ENCODE data around the gene MED9.
"Not testable (repeated sequence)": the region's sequence is repeated elsewhere in the genome, so short reads cannot be mapped to it uniquely, and the experiment has no call there.

Gene MED9

DNA sequence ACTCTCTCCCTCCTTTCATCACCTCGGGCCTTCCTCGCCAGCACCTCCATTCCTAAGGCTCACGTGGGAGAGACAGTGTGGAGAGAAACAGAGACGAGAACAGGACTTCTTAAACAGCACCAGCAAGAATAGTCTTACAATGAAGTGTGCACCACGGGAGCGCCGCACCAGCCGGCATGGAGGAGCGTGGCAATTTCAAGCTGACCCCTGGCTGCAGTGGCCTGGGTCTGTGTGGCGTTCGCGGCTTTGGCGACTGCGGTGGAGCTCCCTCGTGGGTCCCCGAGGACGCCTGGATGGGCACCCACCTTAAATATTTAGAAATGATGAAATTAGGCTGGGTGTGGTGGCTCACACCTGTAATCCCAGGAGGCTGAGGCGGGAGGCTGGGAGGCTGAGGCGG lies 20.5 kb upstream of the MED9 start:
- DNase-seq, result no peak

DNA sequence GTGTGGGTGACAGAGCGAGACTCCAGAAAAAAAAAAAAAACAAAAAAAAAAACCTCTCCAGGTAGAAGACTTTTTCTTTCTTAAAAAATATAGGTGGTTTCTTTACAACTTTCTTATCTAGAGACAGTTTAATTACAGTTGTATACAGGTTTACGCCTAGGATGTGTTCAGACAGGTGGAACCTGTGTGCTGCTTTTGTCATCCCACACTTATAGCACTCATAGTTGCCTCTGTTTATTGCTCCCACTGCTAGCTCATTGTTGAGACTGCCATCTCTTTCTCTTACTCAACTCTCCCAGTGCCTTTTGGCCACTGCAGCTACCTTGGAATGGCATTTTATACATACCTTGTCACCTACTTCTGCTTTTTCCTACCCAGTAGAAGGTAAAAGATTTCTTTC lies 19.1 kb upstream of the MED9 start:
- DNase-seq, result no peak

DNA sequence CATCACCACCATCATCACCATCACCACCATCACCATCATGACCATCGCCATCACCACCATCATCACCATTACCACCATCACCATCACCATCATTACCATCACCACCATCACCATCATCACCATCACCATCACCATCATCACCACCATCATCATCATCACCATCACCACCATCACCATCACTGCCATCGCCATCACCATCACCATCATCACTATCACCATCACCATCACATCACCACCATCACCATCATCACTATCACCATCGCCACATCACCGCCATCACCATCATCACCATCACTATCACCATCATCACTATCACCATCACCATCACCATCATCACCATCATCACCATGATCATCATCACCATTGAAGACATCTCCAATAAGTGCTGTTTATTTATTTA lies 16.8 kb upstream of the MED9 start:
- DNase-seq, result no peak

DNA sequence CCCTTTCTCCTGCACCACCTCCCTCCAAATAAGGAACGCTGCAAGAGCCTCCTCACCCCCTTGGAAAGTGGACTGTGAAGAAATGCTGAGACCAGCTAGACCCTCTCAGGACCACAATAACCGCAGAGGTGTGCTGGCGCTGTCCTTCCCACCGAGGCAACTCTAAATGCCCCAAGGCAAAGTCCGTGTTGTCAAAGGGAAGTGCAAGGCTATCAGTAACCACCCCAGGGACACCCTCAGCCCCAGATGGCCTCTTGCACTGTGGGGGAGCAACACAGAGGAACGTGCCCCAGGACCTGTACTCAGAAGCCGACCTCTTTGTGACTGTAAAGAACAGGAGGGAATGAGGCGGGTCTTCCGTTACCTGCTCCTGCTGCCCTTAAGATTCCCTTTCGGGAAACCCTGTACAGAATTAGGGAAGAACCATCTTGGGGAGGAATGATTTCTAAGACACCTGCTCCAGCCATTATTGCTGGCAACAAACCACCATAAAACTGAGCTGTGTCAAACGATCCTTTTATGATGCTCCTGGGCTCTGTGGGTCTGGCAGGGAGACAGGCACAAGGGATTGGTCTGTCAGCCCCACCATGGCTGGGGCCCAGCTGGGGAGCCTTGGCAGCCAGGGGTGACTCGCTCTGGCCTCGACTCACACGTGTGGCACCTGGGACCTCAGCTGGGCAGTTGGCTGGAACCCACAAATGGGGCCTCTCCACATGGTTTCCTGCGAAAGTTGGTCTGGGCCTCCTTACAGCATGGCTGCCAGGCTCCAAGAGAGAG lies 14.6 kb upstream of the MED9 start:
- no peak for DNase-seq

DNA sequence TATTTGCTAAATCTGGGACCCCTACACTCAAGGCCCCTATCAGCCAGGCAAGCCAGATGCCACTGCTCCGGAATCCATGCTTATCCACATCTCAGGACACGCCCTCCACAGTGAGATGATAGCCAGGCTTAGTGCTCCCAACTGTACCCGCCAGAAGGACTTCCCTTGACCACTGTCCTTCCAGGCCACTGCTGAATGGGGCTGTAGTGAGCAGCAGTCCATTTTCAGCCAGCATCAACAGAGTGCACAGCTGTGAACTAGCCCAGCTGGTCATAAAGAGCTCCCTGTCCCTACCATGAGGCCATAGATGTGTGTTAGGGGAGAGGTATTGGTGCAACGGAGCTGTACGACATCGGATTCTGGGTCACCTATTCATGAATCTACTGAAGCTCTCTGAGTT lies 13.0 kb upstream of the MED9 start:
- no peak for DNase-seq

DNA sequence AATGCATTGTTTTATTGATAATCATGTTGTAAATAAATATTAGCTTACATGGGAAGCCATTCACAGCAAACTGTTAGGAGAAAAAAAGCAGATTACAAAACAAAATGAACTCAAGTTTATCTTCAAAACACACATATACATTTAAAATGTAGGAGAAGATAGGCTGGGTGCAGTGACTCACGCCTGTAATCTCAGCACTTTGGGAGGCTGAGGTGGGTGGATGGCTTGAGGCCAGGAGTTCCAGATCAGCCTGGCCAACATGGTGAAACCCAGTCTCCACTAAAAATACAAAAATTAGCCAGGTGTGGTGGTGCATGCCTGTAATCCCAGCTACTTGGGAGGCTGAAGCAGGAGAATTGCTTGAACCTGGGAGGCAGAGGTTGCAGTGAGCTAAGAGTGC lies 10.9 kb upstream of the MED9 start:
- DNase-seq, result not testable (repeated sequence)

DNA sequence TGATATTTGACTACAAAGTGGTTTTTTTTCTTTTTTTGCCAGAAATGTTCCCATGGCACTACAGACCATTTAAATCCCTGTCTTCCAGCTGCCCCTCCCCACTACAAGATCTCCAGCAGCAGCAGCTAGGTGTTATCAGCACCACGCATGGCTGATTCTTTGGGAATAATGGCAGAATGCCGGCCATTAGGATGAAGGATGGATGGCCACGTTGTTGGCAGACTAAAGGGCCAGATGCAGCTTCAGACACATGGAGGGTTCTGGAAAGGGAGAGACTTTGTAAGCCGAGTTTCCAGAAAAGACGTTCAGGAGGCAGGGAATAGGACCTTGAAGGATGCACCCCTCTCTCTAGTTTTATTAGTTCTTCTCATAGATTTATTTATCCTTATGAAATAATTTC lies 10.3 kb upstream of the MED9 start:
- DNase-seq, result no peak

DNA sequence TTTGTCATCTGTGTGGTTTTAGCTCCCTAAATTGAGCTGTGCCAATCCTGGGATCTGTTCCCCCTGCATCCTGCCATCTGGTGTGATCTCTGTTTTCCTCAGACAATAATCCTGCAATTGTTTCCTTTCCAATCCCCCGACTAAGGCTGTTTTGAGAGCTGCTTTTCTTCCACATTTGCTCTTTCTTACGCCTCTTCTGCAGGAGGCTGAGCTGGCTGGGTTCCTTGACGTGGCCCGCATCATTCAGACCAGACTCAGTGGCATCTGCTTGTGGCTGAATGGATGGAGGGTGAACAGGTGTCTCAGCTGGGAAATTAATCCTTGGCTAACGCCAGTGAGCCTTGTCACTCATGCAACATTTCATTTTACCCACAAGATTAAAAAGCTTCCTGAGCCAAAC lies 9.8 kb upstream of the MED9 start:
- no peak for DNase-seq

DNA sequence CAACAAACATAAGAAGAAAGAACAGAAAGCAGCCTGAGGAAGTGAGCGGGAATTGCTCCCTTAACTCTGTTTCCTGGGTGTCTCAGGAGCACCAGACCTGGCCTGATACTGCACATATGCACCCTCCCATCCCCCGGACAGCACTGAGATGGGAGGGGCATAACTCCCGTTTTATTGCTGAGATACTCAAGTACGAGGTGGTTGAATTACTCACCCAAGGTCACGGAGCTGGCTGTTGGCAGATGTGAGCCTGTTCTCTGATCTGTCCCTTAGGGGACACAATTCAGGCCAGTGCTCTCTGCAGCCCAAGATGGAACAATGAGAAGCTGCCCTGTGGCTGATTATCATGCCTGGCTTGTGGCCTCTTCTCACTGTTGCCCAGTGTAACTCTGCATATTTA lies 9.1 kb upstream of the MED9 start:
- no peak for DNase-seq

DNA sequence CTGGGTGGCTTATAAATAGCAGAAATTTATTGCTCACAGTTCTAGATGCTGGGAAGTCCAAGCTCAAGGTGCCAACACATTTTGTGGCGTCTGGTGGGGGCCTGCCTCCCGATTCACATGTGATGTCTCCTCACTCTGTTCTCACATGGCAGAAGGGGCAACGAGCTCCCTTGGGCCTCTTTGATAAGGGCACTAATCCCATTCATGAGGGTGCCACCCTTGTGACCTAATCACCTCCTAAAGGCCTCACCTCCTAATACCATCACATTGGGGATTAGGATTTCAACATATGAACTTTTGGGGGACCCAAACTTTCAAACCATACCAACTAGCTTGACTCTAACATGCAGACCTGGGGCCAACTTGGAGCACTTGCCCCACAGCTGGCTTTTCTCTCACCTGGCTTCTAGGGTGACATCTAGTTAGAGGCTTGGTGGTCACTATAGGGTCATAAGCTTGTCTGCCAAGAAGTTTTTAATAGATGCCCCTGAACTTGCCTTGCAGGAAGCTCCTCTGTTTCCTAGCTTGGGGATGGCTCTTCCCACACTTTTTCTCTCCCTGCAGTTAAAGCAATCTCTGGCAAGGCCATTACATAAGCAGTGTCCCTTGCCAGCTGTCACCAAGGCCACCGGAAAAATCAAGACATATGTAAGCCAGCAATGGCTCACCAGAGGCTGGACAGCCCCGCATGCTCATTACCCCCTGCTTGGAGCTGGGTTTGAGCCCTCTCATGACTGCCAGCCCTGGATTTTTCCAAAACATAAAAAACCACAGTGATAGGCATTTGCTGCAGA lies 8.4 kb upstream of the MED9 start:
- no peak for DNase-seq

DNA sequence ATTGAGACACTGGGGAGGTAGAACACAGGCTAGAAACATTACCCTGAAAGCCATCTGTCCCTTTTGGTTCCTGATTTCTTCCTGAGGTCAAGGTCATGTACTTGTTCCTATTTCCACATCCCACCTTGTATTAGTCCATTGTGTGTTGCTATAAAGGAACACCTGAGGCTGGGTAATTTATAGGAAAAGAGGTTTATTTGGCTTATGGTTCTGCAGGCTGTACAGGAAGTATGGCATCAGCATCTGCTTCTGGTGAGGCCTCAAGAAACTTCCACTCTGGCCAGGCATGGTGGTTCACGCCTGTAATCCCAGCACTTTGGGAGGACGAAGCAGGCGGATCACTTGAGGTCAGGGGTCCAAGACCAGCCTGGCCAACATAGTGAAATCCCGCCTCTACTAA lies 7.4 kb upstream of the MED9 start:
- no peak for DNase-seq

DNA sequence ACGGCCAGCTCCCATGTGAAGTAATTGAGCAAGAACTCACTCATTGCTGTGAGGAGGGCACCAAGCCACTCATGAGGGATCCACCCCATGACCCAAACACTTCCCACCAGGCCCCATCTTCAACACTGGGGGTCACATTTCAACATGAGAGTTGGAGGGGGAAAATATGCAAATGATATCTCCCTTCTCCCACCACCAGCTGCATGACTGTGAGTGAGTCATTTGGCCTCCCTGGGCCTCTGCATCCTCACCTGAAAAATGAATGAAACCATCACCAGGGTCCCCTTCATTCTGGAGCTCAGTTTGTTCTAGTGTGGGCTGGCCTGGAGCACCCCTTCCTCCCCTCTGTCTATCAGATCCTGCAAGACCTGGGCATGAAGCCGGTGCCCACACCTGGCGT lies 6.8 kb upstream of the MED9 start:
- DNase-seq, result no peak

DNA sequence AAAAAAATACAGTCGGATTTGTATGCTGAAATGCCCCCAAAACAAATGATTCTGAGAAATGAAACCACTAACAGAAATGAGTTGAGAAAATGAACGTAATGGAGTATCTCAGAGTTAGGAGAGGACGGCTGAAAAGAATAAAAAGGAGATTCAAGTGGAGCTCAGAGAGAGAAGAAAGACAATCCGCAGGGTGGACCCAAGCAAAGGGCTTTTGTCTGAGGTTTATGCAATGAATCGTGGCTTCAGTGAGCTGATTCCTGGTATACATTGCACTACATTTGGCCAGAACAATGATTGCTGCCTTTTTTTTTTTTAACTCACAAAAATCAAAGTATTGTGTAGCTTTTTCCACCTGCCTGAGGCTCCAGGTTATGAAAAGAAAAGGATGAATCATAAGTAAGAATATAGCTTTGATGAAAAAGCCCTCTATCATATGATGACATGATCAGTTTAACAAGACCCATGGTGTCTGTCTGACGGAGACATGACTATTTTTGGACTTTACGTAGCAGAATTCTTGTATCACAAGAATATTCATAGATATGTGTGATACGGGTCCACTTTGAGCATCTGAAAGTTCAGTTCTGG lies 4.4 kb upstream of the MED9 start:
- no peak for DNase-seq

DNA sequence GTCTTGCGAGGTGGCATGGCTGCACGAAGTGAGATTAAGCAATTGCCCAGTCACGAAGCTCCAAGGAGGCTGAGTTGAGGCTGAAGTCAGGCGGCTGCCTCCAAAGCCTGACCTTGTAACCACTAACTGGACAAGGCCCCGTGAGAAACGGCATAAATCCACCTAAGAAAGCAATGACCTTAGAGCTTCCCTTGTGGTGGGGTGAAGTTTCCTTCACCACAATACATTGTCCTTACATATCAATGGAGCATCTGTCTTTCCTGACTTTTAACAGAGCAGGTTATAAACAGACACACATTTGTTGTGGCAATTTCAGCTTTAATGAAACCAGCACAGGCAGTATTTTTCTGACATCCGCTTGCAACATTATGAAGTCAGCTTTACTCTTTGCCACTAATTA lies 2.5 kb upstream of the MED9 start:
- no peak for DNase-seq

DNA sequence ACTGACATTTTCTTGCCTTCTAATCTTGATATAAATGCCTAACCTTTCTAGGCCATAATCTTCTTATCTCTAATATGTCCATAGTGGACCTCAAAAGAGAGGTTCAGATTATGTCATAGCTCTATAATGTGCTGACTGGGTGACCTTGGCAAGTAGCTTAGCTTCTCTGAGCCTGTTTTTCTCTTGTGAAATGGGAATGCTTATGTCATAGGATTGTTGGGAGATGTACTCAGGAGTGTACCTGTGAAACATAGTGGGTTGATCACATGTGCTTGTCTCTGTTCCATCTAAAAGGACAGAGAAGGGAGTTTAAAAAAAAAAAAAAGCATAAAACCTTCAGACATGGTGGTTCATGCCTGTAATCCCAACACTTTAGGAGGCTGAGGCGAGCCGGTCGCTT lies 2.4 kb downstream of the MED9 start:
- DNase-seq, result no peak

DNA sequence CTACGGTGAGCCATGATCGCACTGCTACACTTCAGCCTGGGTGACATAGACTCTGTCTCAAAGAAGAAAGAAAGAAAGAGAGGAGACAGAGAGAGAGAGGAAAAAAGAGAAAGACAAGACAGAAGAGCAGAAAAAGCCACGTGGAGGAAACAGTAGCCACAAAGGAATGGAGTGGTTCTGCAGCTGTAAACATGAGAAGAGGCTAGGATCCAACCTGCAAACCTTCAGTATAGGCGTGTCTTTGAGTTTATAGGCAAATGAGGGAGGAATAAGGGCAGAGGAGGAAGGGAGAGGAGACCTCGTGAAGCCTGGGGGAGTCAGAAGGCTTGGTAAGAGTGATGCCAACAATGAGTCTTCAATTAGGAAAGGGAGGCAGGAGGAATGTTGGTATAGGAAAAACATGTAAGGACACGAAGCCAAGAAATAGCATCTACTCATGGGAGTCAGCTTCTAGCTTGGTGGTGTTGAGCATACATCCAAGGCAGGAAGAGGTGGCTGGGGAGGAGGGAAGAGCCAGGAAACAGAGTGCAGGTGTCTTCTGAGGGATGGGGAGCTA lies 3.9 kb downstream of the MED9 start:
- DNase-seq, result no peak

DNA sequence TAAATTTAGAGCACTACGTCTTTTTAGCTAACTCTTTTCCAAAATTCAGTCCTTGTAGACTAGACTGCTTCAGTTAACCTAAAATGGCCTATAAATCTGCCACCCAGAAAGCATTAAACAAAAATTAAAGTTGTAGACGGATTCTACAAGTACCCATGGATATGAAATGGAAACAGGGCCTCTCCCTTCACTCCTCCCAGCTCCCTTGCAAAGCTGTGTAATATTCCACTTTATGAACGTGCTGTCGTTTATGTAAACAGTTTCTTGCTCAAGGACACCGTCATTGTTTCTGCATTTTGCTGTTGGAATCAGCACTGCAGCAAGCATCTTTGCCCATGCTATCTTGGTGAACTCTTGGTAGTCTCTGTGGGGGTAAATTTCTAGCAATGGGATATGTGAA lies 5.1 kb downstream of the MED9 start:
- DNase-seq, result no peak

DNA sequence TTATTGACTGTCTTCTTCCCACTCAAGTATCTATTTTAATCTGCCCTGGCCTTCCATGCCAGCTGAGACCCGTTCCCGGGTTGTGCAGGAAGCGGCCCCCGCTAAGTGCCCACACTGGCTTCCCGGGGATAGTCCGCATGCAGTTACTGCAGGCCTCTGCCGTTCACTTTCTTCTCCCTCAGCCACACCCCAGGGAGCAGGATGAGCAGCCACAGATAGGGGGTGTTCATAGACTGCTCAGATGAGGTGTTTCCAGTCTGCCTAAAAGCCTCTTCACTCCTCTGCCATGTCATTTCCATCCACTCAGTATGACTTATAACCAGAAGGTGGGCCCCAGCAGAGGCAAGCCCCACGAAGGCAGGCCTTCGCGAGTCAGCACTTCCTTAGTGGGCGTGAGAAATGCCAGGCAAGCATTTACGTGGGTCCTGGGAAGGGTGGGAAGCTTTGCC lies 7.7 kb downstream of the MED9 start:
- no peak for DNase-seq

DNA sequence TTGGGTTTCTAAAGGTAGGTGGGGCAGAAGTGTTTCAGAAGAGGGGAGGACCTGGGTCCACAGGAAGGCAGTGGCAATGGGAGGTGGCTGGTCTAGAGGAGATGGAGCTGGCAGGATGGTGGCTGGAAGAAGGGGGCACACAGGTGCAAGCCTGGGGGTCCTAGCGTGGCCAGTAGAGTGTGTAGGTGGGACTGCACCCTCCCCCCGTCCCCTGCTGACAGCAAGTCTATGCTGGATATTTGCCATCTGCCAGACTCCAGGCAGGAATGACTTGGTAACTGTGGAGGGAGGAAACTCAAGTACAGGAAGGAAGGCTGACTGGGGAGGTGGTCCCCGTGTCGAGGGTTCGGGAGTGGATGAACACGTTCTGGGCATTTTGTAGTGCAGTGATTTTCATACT lies 8.6 kb downstream of the MED9 start:
- no peak for DNase-seq

DNA sequence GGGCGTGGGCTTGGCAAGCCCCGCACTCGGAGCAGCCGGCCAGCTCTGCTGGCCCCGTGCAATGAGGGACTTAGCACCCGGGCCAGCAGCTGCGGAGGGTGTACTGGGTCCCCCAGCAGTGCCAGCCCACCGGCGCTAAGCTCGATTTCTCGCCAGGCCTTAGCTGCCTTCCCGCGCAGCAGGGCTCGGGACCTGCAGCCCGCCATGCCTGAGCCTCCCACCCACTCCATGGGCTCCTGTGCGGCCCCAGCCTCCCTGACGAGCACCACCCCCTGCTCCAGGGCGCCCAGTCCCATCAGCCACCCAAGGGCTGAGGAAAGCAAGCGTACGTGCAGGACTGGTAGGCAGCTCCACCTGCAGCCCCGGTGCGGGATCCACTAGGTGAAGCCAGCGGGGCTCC lies 9.6 kb downstream of the MED9 start:
- not testable (repeated sequence) for DNase-seq

DNA sequence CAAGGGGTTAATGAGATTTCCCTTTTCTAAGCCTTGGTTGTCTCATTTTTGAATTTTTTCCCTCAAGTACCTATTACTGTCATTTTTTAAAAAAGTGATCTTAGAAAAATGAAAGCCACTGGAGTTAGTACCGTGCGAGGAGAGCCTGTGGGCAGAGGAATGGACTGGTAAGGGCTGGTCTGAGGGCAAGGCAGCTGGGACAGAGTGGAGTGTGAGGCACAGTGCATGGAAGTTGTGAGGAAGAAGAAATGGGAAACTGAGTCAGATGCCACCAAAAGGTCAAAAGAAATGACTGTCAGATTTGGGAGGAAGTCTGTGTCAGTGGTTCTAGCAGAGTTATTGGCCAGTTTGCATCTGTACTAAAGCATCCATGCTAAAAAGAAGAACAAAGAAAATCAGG lies 11.2 kb downstream of the MED9 start:
- no peak for DNase-seq

DNA sequence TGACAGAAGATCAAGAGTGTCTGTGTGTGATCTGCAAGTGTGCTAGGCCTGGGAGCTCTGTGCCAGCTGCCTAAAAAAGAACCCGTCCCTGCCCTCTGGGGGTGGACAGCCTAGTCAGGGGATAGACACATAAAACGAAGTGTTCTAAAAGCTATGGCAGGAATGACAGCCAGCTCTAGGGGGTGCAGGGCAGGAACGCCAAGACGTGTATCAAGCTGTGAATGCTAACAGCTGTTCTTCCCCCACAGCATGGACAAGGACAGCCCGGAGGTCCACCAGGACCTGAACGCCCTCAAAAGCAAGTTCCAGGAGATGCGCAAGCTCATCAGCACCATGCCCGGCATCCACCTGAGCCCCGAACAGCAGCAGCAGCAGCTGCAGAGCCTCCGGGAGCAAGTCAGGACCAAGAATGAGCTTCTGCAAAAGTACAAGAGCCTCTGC lies 14.3 kb downstream of the MED9 start:
- no peak for DNase-seq

DNA sequence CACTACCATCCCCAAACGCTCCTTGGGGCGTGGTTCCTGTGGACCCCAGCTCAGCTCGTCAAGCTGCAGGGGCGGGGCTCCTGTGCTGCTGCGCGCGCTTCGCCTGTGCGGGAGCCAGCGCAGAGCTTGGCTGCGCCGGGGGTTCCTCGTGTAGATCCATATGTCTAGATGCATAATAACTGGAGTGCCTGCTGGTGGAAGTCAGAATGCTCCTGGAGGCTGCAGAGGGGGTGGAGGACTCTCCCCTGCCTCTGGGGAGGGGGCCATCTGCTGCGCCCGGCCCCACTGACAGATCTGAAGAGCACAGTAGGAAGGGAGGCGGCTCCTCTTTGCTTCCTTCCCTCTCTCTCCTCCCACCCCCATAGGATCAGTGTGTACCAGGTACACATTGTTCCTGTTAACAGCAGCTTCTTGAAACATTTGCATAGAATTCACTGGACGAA lies 14.8 kb downstream of the MED9 start:
- DNase-seq, result no peak

DNA sequence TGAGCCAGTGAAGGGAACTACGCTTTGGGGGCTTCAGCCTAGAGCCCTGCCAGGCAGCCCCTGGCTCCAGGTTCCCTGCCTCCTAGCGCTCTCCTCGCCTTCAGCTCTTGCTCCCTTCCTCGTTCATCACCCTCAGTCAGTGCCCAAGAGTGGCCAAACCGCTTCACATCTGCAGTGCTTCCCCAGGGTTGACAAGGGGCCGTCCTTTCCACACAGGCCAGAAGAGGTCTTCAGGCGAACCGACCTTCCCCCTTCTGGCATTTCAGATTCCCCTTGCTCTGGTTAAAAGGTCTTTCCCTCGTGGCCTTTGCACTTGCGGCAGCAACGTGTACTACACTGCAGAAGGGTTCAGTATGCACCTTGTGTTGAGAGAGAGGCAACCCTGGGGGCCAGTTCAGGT lies 15.3 kb downstream of the MED9 start:
- DNase-seq, result no peak

All from NCI-H1417 treated with DMSO at 0.1 percent for 48 hours (cell line).